Sigmoid colon (tissue), 7 donors: Measurements from ENCODE around the gene PRSS48. TPM values are rescaled to one million over a fixed set of nuclear protein-coding genes. Genes with fewer than 3 reads are reported as not detected.

Experiments
- DNase-seq: peaks from one replicate; pipeline ENCODE4 v3.0.0-alpha.2; 2019
- H3K27ac ChIP-seq, 4 donors: fragments of 200-600 bp; sonication (generic); one replicate each; pipeline ENCODE4 v1.5.1; 2016 to 2019; ENCODE audit warnings: mild to moderate bottlenecking in 1 of 4
- H3K27me3 ChIP-seq, 3 donors: fragments of 200-600 bp; sonication (generic); one replicate each; pipeline ENCODE4 v1.5.1; 2019; ENCODE audit warnings: mild to moderate bottlenecking in 1 of 3
- H3K36me3 ChIP-seq, 4 donors: fragments of 200-600 bp; sonication (generic); one replicate each; pipeline ENCODE4 v1.5.1; 2016 to 2019
- H3K4me1 ChIP-seq, 4 donors: fragments of 200-600 bp; sonication (generic); one replicate each; pipeline ENCODE4 v1.5.1; 2017 to 2019
- H3K4me3 ChIP-seq, 4 donors: fragments of 200-600 bp; sonication (generic); one replicate each; pipeline ENCODE4 v1.5.1; 2017 to 2019; ENCODE audit warnings: mild to moderate bottlenecking in 2 of 4, moderate library complexity in 1 of 4
- H3K9me3 ChIP-seq, 4 donors: fragments of 200-600 bp in 3 of 4; sonication (generic) in 3 of 4; one replicate each; pipeline versions ENCODE4 v1.5.1 to v1.6.1; 2013 to 2019
- EP300 ChIP-seq, 4 donors: sonication (generic); formaldehyde crosslinking; IDR thresholded peaks; one replicate each; pipeline ENCODE4 v1.6.1; 2017; ENCODE audit warnings: antibody characterized with exemption in 4 of 4
- POLR2A ChIP-seq, 2 donors: fragments of 450-650 bp; IDR thresholded peaks; one replicate each; pipeline ENCODE4 v1.6.1; 2016; ENCODE audit warnings: antibody characterized with exemption in 2 of 2, mild to moderate bottlenecking in 2 of 2, moderate library complexity in 2 of 2
- POLR2AphosphoS5 ChIP-seq, 4 donors: sonication (generic); formaldehyde crosslinking; IDR thresholded peaks; one replicate each; pipeline ENCODE4 v1.6.1; 2017; ENCODE audit warnings: antibody characterized with exemption in 4 of 4
- whole genome bisulfite sequencing, 2 donors: extraction: QIAGEN DNeasy Blood & Tissue Kit; methylation state at CpG; one replicate each; pipeline ENCODE4 v1.1.7; 2013; 5-methylcytosine and 5-hydroxymethylcytosine counted together
- intact Hi-C: fragments of 100-400 bp; cut with DNase I; formaldehyde crosslinking; loops from one replicate; pipeline ENCODE4 v1.15.1; 2023
- polyA plus RNA-seq, 3 donors: library from polyadenylated mRNA; stranded (reverse); fragments of 200-250 nt; gene quantifications; one replicate each; pipeline ENCODE4 v1.2.3, GENCODE V29; 2013
- total RNA-seq, 4 donors: library from RNA; depleted of rRNA; stranded (reverse); fragments of >200 nt; gene quantifications; one replicate each; pipeline ENCODE4 v1.1.0, GENCODE V29; 2016
- TF ChIP-seq, protein P1 (sequence below), 4 experiments: fragments of 450-650 bp in 3 of 4; fragments of 200-600 bp in 1 of 4; IDR thresholded peaks; one replicate each; pipeline ENCODE4 v1.5.1; 2016 to 2019; ENCODE audit warnings: antibody characterized with exemption in 4 of 4, mild to moderate bottlenecking in 3 of 4, moderate library complexity in 2 of 4
- donor health status: healthy with polysubstance abuse.
- donor health status: Bipolar disorder and iron deficiency.
- donor health status: healthy.

Gene PRSS48
- total and polyA plus RNA-seq, 7 donors: not detected

DNA sequence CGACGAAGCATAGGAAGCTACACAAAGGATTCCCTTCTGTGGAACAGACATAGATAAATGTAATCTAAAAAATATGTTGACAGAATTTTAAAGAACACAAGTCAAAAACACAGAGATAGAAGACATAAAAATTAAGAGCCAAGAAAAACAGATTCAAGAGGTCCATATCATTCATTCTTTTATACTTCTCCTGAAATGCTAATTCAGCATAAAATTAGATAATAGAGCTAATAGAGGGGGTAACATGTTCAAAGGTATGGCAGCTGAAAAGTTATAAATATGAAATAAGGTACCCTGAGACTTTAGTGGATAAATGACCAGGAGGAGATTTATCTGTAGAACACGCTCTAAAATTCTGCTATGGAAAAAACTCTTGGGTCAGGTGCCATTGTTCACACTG is 37.4 kb upstream of the PRSS48 start:
- TF ChIP-seq POLR2AphosphoS5 (IDR thresholded peaks at IDR 0.05) (no peak), POLR2A (IDR thresholded peaks at IDR 0.05) (no peak), EP300 (IDR thresholded peaks at IDR 0.05) (no peak)
- TF ChIP-seq, protein P1, sequence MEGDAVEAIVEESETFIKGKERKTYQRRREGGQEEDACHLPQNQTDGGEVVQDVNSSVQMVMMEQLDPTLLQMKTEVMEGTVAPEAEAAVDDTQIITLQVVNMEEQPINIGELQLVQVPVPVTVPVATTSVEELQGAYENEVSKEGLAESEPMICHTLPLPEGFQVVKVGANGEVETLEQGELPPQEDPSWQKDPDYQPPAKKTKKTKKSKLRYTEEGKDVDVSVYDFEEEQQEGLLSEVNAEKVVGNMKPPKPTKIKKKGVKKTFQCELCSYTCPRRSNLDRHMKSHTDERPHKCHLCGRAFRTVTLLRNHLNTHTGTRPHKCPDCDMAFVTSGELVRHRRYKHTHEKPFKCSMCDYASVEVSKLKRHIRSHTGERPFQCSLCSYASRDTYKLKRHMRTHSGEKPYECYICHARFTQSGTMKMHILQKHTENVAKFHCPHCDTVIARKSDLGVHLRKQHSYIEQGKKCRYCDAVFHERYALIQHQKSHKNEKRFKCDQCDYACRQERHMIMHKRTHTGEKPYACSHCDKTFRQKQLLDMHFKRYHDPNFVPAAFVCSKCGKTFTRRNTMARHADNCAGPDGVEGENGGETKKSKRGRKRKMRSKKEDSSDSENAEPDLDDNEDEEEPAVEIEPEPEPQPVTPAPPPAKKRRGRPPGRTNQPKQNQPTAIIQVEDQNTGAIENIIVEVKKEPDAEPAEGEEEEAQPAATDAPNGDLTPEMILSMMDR (IDR thresholded peaks at IDR 0.05): no peak
- no peaks in the 10 kb centered on the region for H3K36me3 ChIP-seq
- no peak overlapping the region for H3K27ac ChIP-seq
- no peaks in the 10 kb centered on the region for H3K27me3 ChIP-seq
- H3K4me1 ChIP-seq: peaks cover 0 to 20% (median 3%) of the 10 kb centered on the region in 4 donors
- WGBS, 2 donors: 95 to 97% methylated on average over 3 of the region's 3 CpGs
- H3K9me3 ChIP-seq: no peaks in the 10 kb centered on the region
- no peak overlapping the region for H3K4me3 ChIP-seq
- intact Hi-C loops: loop anchor here (5.0 kb wide), 1 partner anchor 123 kb away; no protein-coding TSS in a partner anchor
- DNase-seq: no peak

DNA sequence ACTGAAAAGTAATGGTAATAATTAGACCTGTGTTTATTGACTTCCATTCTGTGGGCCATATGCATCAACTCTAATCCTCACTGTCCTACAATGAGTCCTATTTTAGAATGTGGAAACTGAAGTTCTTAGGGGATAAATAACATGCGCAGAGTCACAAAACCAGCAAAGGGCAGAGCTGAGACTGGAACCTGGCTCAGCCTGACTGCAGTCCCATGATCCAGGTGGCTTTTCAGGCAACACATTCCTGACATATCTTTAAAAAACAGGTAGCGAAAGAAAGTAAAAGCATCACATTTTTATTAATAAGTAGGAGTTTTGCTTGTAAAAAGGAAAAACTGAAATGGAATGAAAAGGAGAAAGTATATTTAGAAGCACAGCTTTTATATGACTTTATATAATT is 34.7 kb upstream of the PRSS48 start:
- 96 to 99% methylated on average over 2 of the region's 2 CpGs for WGBS, 2 donors
- H3K27me3 ChIP-seq: no peaks in the 10 kb centered on the region
- H3K9me3 ChIP-seq: no peaks in the 10 kb centered on the region
- H3K4me3 ChIP-seq: no peak overlapping the region
- no peak for DNase-seq
- H3K4me1 ChIP-seq: peaks cover 0 to 20% (median 3%) of the 10 kb centered on the region in 4 donors
- no peaks in the 10 kb centered on the region for H3K36me3 ChIP-seq
- intact Hi-C loops: no loop called here
- TF ChIP-seq POLR2AphosphoS5 (IDR thresholded peaks at IDR 0.05) (no peak), POLR2A (IDR thresholded peaks at IDR 0.05) (no peak), EP300 (IDR thresholded peaks at IDR 0.05) (no peak)
- TF ChIP-seq, protein P1 (IDR thresholded peaks at IDR 0.05): no peak
- no peak overlapping the region for H3K27ac ChIP-seq

DNA sequence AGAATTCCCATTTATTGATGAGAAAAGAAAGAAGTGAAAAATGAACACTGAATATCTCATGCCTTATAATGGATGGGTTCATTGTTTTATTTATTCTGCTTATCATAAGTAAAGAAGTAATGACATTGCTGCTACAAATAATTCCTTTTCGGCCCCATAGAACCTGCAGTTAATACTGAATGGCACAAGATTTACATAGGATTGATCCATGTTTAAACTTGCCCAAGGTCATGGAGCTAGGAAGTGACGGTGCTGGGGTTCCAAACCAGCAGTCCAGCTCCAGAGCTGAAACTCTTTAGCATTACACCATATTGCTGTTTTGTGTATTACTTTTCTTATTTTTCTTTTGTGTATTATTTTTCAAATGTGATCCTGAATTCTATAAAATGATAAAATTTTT is 30.2 kb upstream of the PRSS48 start:
- 87 to 91% methylated on average over 2 of the region's 2 CpGs for WGBS, 2 donors
- no peak for DNase-seq
- no peak for TF ChIP-seq EP300 (IDR thresholded peaks at IDR 0.05)
- TF ChIP-seq, protein P1 (IDR thresholded peaks at IDR 0.05): no peak
- no peak for TF ChIP-seq POLR2A (IDR thresholded peaks at IDR 0.05)
- TF ChIP-seq POLR2AphosphoS5 (IDR thresholded peaks at IDR 0.05): no peak
- no peak overlapping the region for H3K27ac ChIP-seq
- H3K27me3 ChIP-seq: no peaks in the 10 kb centered on the region
- peaks cover 0 to 10% (median 3%) of the 10 kb centered on the region in 4 donors for H3K4me1 ChIP-seq
- intact Hi-C loops: no loop called here
- H3K4me3 ChIP-seq: no peak overlapping the region
- no peaks in the 10 kb centered on the region for H3K36me3 ChIP-seq
- H3K9me3 ChIP-seq: no peaks in the 10 kb centered on the region

DNA sequence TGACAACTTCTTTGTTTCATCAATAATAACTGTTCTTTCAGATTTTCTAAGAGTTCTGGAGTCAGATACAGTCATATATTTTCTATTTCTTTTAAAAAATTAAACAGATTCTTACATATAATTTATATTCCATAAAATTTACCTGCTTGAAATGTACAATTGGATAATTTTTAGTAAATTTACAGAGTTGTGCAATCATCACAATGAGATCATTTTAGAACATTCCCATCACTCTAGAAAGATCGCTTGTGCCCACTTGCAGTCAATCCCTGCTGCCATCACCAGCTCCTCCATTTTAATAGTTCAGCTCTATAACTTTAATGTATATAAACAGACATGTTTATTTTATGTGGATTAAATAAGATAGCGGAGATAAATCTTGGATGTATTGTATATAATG is 29.6 kb upstream of the PRSS48 start:
- no peaks in the 10 kb centered on the region for H3K9me3 ChIP-seq
- H3K27me3 ChIP-seq: no peaks in the 10 kb centered on the region
- H3K4me1 ChIP-seq: peaks cover 0 to 15% (median 7%) of the 10 kb centered on the region in 4 donors
- TF ChIP-seq EP300 (IDR thresholded peaks at IDR 0.05) (no peak), POLR2AphosphoS5 (IDR thresholded peaks at IDR 0.05) (no peak), POLR2A (IDR thresholded peaks at IDR 0.05) (no peak)
- TF ChIP-seq, protein P1 (IDR thresholded peaks at IDR 0.05): no peak
- H3K27ac ChIP-seq: no peak overlapping the region
- intact Hi-C loops: no loop called here
- H3K4me3 ChIP-seq: no peak overlapping the region
- no peak for DNase-seq
- H3K36me3 ChIP-seq: no peaks in the 10 kb centered on the region
- 96 to 98% methylated on average over 2 of the region's 2 CpGs for WGBS, 2 donors

DNA sequence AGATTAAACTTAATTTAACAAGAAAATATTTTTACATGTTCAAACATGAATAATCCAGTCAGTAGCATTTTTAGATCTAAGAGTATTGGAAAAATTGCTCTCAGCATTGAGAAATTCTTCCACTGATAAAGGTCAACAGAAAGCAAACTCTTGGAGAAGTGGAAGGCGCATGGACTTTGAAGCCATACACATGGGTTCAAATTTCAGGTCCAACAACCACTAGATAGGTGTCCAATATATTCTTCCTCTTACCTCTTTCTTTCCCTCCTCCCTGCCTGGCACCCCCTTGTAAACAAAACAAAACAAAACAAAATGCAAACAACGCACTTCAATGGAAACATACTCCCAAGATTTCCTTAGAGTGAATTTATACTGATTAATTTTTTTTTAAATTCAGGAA is 28.4 kb upstream of the PRSS48 start:
- 72 to 96% methylated on average over 2 of the region's 2 CpGs for WGBS, 2 donors
- no peaks in the 10 kb centered on the region for H3K36me3 ChIP-seq

More for the DNA sequence above, 28.4 kb upstream of the PRSS48 start:
- no peak for DNase-seq
- Histone ChIP-seq H3K27ac (no peak overlapping the region), H3K9me3 (no peaks in the 10 kb centered on the region), H3K4me1 (peaks cover 0 to 13% (median 7%) of the 10 kb centered on the region in 4 donors), H3K27me3 (no peaks in the 10 kb centered on the region), H3K4me3 (no peak overlapping the region)
- intact Hi-C loops: no loop called here
- no peak for TF ChIP-seq EP300 (IDR thresholded peaks at IDR 0.05)
- TF ChIP-seq POLR2A (IDR thresholded peaks at IDR 0.05): no peak
- no peak for TF ChIP-seq POLR2AphosphoS5 (IDR thresholded peaks at IDR 0.05)
- TF ChIP-seq, protein P1 (IDR thresholded peaks at IDR 0.05): no peak
